H1 (cell line): Measurements from ENCODE around the gene PSMD13. TPM values are rescaled to one million over a fixed set of nuclear protein-coding genes. Genes with fewer than 3 reads are reported as not detected.

Experiments
- CTCF ChIA-PET: fragments of 300-600 bp; sonication (Branson Sonifier 250); formaldehyde crosslinking; loops from one replicate; lab custom pipeline; 2021; ENCODE audit not compliant: partially characterized antibody; lab: Charles Lee
- POLR2A ChIA-PET: fragments of 300-600 bp; sonication (Branson Sonifier 250); formaldehyde crosslinking; loops from one replicate; lab custom pipeline; 2021; ENCODE audit warnings: inconsistent platforms; ENCODE audit not compliant: partially characterized antibody; lab: Charles Lee
- DNase-seq, 2 experiments: peaks; one replicate each; pipeline versions ENCODE4 v3.0.0 to v3.0.0-alpha.2; 2010 to 2022; ENCODE audit warnings: low spot score in 2 of 2, low read depth in 1 of 2, mixed read lengths in 1 of 2
- FAIRE-seq: peaks from 2 replicates; lab custom pipeline; 2011; peaks lifted over from hg19 to GRCh38; lab: Jason Lieb, UNC
- H2AFZ ChIP-seq: 2 replicates; pipeline ENCODE4 v1.8.1; 2012; ENCODE audit warnings: low read length, inconsistent platforms
- H2AK5ac ChIP-seq: 2 replicates; pipeline ENCODE4 v1.6.1; 2013; ENCODE audit warnings: low read depth, low read length
- H2BK120ac ChIP-seq: replicated peaks from 2 replicates; pipeline ENCODE3; 2013; ENCODE audit warnings: low read depth, low read length, inconsistent platforms
- H2BK12ac ChIP-seq: 2 replicates; pipeline ENCODE4 v1.6.1; 2013; ENCODE audit warnings: low read depth, low read length
- H2BK15ac ChIP-seq: 2 replicates; pipeline ENCODE4 v1.6.1; 2013; ENCODE audit warnings: low read length
- H2BK20ac ChIP-seq: 2 replicates; pipeline ENCODE4 v1.6.1; 2013; ENCODE audit warnings: low read length
- H2BK5ac ChIP-seq: 2 replicates; pipeline ENCODE4 v1.6.1; 2013; ENCODE audit warnings: low read depth, low read length
- H3K14ac ChIP-seq: 2 replicates; pipeline ENCODE4 v1.6.1; 2013; ENCODE audit warnings: inconsistent platforms; ENCODE audit not compliant: insufficient read length
- H3K18ac ChIP-seq: 2 replicates; pipeline ENCODE4 v1.6.1; 2013; ENCODE audit warnings: low read length; ENCODE audit errors: extremely low read depth
- H3K23ac ChIP-seq: 2 replicates; pipeline ENCODE4 v1.6.1; 2013; ENCODE audit warnings: inconsistent platforms; ENCODE audit not compliant: insufficient read length
- H3K23me2 ChIP-seq: 2 replicates; pipeline ENCODE4 v1.6.1; 2013; ENCODE audit warnings: low read depth, low read length
- H3K27ac ChIP-seq: 2 replicates; pipeline ENCODE4 v1.6.1; 2011; ENCODE audit warnings: low read depth, low read length, inconsistent platforms
- H3K27me3 ChIP-seq, 4 experiments: replicated peaks in 1 of 4; 1 replicate in 1 of 4; 2 replicates in 3 of 4; pipeline versions ENCODE4 v1.6.1 to v1.8.1; 2011 to 2013; ENCODE audit warnings: low read length in 3 of 4, mild to moderate bottlenecking in 3 of 4, inconsistent platforms in 2 of 4, mixed read lengths in 2 of 4, moderate library complexity in 1 of 4; ENCODE audit not compliant: control insufficient read depth in 3 of 4, insufficient read depth in 3 of 4; ENCODE audit errors: extremely low read depth in 1 of 4
- H3K36me3 ChIP-seq, 4 experiments: 2 replicates each; pipeline versions ENCODE4 v1.6.1 to v1.8.1; 2011 to 2013; ENCODE audit warnings: mild to moderate bottlenecking in 4 of 4, low read length in 3 of 4, moderate library complexity in 2 of 4, control low read depth in 1 of 4, inconsistent platforms in 1 of 4; ENCODE audit not compliant: insufficient read depth in 4 of 4, control insufficient read depth in 2 of 4
- H3K4ac ChIP-seq: replicated peaks from 2 replicates; pipeline ENCODE3; 2013; ENCODE audit warnings: low read length, low read depth, mixed read lengths, inconsistent platforms; ENCODE audit not compliant: insufficient read length
- H3K4me1 ChIP-seq, 4 experiments: replicated peaks in 1 of 4; 1 replicate in 1 of 4; 2 replicates in 3 of 4; pipeline versions ENCODE4 v1.6.1 to v1.8.1; 2011 to 2013; ENCODE audit warnings: low read length in 3 of 4, inconsistent platforms in 2 of 4, mixed read lengths in 1 of 4; ENCODE audit not compliant: insufficient read depth in 4 of 4, control insufficient read depth in 3 of 4
- H3K4me2 ChIP-seq, 2 experiments: 2 replicates each; pipeline versions ENCODE4 v1.6.1 to v1.8.1; 2011 to 2013; ENCODE audit warnings: low read depth in 2 of 2, low read length in 2 of 2, control low read depth in 1 of 2, inconsistent platforms in 1 of 2, mild to moderate bottlenecking in 1 of 2; ENCODE audit not compliant: insufficient read depth in 1 of 2
- H3K4me3 ChIP-seq, 4 experiments: fragments of 200-600, 300-600 bp in 1 of 4; sonication (generic), shearing (Covaris generic), sonication (Bioruptor Twin) in 1 of 4; 2 replicates each; pipeline versions ENCODE4 v1.5.1 to v1.8.1; 2011 to 2016; ENCODE audit warnings: low read length in 4 of 4, low read depth in 3 of 4, control low read depth in 2 of 4, inconsistent platforms in 2 of 4, mild to moderate bottlenecking in 2 of 4, mixed read lengths in 1 of 4, moderate library complexity in 1 of 4; ENCODE audit not compliant: insufficient read depth in 2 of 4; ENCODE audit errors: extremely low read depth in 1 of 4
- H3K56ac ChIP-seq: replicated peaks from 2 replicates; pipeline ENCODE3; 2013; ENCODE audit warnings: low read depth, mild to moderate bottlenecking, mixed read lengths, low read length, inconsistent platforms; ENCODE audit not compliant: insufficient read length
- H3K79me1 ChIP-seq: 2 replicates; pipeline ENCODE4 v1.6.1; 2013; ENCODE audit warnings: low read depth, low read length, control low read depth
- H3K79me2 ChIP-seq, 2 experiments: 2 replicates each; pipeline versions ENCODE4 v1.6.1 to v1.8.1; 2012 to 2013; ENCODE audit warnings: low read length in 2 of 2, mild to moderate bottlenecking in 2 of 2, inconsistent platforms in 1 of 2; ENCODE audit not compliant: insufficient read depth in 2 of 2, control insufficient read depth in 1 of 2
- H3K9ac ChIP-seq, 4 experiments: replicated peaks in 1 of 4; 1 replicate in 1 of 4; 2 replicates in 3 of 4; pipeline versions ENCODE4 v1.6.1 to v1.8.1; 2011 to 2013; ENCODE audit warnings: low read depth in 3 of 4, low read length in 3 of 4, control low read depth in 2 of 4, mild to moderate bottlenecking in 2 of 4, moderate library complexity in 2 of 4, inconsistent platforms in 1 of 4; ENCODE audit errors: extremely low read depth in 1 of 4
- H3K9me3 ChIP-seq, 2 experiments: 2 replicates each; pipeline versions ENCODE4 v1.6.1 to v1.8.1; 2012 to 2013; ENCODE audit warnings: mild to moderate bottlenecking in 2 of 2, moderate library complexity in 2 of 2, control low read depth in 1 of 2, inconsistent platforms in 1 of 2, low read depth in 1 of 2, low read length in 1 of 2, mixed read lengths in 1 of 2; ENCODE audit not compliant: insufficient read depth in 2 of 2
- H4K20me1 ChIP-seq, 2 experiments: replicated peaks in 1 of 2; 2 replicates each; pipeline versions ENCODE3 to v1.8.1; 2011 to 2013; ENCODE audit warnings: inconsistent platforms in 2 of 2, low read length in 2 of 2, mild to moderate bottlenecking in 1 of 2; ENCODE audit not compliant: insufficient read depth in 2 of 2, control insufficient read depth in 1 of 2
- H4K5ac ChIP-seq: 2 replicates; pipeline ENCODE4 v1.6.1; 2013; ENCODE audit warnings: low read length, low read depth, mixed read lengths, inconsistent platforms; ENCODE audit not compliant: insufficient read length
- H4K8ac ChIP-seq: 2 replicates; pipeline ENCODE4 v1.8.0; 2013; ENCODE audit warnings: mild to moderate bottlenecking, moderate library complexity, low read length, inconsistent platforms; ENCODE audit not compliant: insufficient read depth; ENCODE audit errors: extremely low read depth
- H4K91ac ChIP-seq: replicated peaks from 2 replicates; pipeline ENCODE3; 2013; ENCODE audit warnings: low read length, mixed read lengths, inconsistent platforms; ENCODE audit not compliant: insufficient read length
- BCL11A ChIP-seq, 2 experiments: IDR thresholded peaks; one replicate each; pipeline ENCODE4 v1.6.1; 2011; ENCODE audit warnings: low read depth in 2 of 2, low read length in 2 of 2, mild to moderate bottlenecking in 2 of 2
- EP300 ChIP-seq, 2 experiments: IDR thresholded peaks; 1 replicate in 1 of 2; 2 replicates in 1 of 2; pipeline ENCODE4 v1.6.1; 2011 to 2012; ENCODE audit warnings: low read depth in 2 of 2, low read length in 2 of 2, mild to moderate bottlenecking in 2 of 2, borderline replicate concordance in 1 of 2, inconsistent platforms in 1 of 2, moderate library complexity in 1 of 2
- HDAC2 ChIP-seq, 2 experiments: fragments of 300-600 bp in 1 of 2; sonication (generic) in 1 of 2; IDR thresholded peaks; 2 replicates each; pipeline ENCODE4 v1.6.1; 2011 to 2012; ENCODE audit warnings: low read depth in 2 of 2, low read length in 2 of 2, mild to moderate bottlenecking in 2 of 2, moderate library complexity in 2 of 2, borderline replicate concordance in 1 of 2, inconsistent platforms in 1 of 2
- POLR2AphosphoS5 ChIP-seq: IDR thresholded peaks from 2 replicates; pipeline ENCODE4 v1.6.1; 2011; ENCODE audit warnings: low read depth, low read length
- RNF2 ChIP-seq: fragments of 200-900, 300-1000 bp; sonication (generic); IDR thresholded peaks from 2 replicates; pipeline ENCODE4 v1.7.1; 2016; ENCODE audit warnings: borderline replicate concordance, low read depth, mild to moderate bottlenecking, antibody characterized with exemption, low read length; ENCODE audit not compliant: poor library complexity, severe bottlenecking; ENCODE audit errors: missing control alignments
- TAF7 ChIP-seq: optimal IDR thresholded peaks from 2 replicates; pipeline ENCODE3; 2011; ENCODE audit warnings: low read depth, mild to moderate bottlenecking, inconsistent platforms, low read length, moderate library complexity, borderline replicate concordance
- YY1 ChIP-seq: IDR thresholded peaks from 2 replicates; pipeline ENCODE4 v1.6.1; 2011; ENCODE audit warnings: low read depth, mild to moderate bottlenecking, low read length
- WGBS, 2 experiments: shearing (Covaris generic) in 1 of 2; methylation state at CpG; one replicate each; pipeline versions ENCODE4 v1.1.6 to v1.1.7; 2013 to 2015; ENCODE audit warnings: low lambda C conversion rate in 2 of 2, mixed read lengths in 2 of 2, inconsistent platforms in 1 of 2, low coverage in 1 of 2, missing lambda C conversion rate in 1 of 2; ENCODE audit not compliant: insufficient replicate concordance in 2 of 2, insufficient coverage in 1 of 2, insufficient read length in 1 of 2; ENCODE audit errors: extremely low coverage in 1 of 2, missing lambda C conversion rate in 1 of 2; 5-methylcytosine and 5-hydroxymethylcytosine counted together
- polyA plus RNA-seq, 7 experiments: library from polyadenylated mRNA; depleted of rRNA in 3 of 7; stranded (reverse) in 5 of 7; unstranded in 2 of 7; fragments of >200 nt in 5 of 7; fragments of 200-250 nt in 2 of 7; gene quantifications; 1 replicate in 5 of 7; 2 replicates in 1 of 7; 4 replicates in 1 of 7; pipeline versions ENCODE4 v1.2.1 to v1.2.3, GENCODE V29; 2011 to 2013; ENCODE audit warnings: missing spikeins in 2 of 7, mixed read lengths in 2 of 7
- total RNA-seq: library from RNA; stranded (reverse); fragmentation: NEBNext Ultra II Directional; extraction: Animal tissue kit (Norgen Biotek cat#: 25700); gene quantifications from 2 replicates; pipeline ENCODE4 v1.2.1, GENCODE V29; 2021
- TF ChIP-seq, protein P1 (sequence below): IDR thresholded peaks from 2 replicates; pipeline ENCODE4 v1.6.1; 2012; ENCODE audit warnings: low read length, inconsistent platforms

PSMD13 gene
- total and polyA plus RNA-seq, 2 of the 8 experiments (the other 6 are each of a cell fraction or from before 2014, with no cell fraction given): 121 to 141 TPM

DNA sequence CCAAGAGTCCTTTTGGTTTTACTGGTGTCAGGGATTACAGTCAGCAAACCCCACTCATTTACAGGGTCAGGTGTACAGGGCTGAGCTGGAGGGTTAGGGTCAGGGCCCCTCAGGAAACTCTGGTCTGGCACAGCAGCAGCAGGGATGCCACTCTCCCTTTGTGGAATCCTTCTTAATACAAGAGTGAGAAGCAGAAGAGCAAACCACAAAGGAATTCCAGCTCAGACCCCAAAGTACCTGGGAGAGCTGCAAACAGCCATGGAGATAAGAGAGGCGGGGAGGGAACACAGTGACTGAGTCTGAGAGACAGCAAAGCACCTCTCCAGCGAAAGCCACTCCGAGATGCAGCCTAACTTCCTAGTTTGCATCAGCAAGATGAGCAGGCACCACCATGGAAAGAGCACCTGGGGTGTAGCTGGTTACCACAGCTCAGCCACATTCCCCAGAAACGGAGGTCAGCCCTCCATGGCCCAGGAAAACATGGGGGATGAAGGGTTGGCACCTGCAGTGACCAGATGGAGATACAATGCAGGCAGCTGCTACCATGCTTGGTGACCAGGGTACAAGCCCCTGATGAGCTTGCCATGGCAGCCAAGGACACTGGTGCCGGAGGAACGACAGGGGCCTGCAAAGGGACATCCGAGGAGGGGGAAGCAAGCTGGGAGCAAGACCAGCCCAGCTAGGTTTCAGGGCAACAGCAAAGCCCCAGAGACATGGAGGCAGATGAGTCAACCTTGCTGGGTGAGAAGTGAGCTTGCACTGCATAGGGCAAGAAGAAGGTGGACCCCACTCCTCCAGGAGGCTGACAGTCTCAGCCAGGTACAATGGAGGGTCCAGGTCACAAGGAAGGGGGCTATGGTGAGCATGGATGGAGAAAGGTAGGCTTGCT lies 33.5 kb upstream of the PSMD13 start:
- CTCF ChIA-PET: interaction anchor here (0.5 to 1.3 kb wide), 5 partner anchors 11 to 160 kb away, joined by 3 to 5 read pairs (median 3); no protein-coding TSS in a partner anchor
- TF ChIP-seq, protein P1, sequence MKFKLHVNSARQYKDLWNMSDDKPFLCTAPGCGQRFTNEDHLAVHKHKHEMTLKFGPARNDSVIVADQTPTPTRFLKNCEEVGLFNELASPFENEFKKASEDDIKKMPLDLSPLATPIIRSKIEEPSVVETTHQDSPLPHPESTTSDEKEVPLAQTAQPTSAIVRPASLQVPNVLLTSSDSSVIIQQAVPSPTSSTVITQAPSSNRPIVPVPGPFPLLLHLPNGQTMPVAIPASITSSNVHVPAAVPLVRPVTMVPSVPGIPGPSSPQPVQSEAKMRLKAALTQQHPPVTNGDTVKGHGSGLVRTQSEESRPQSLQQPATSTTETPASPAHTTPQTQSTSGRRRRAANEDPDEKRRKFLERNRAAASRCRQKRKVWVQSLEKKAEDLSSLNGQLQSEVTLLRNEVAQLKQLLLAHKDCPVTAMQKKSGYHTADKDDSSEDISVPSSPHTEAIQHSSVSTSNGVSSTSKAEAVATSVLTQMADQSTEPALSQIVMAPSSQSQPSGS: no peak
- no peak for TF ChIP-seq POLR2AphosphoS5
- TF ChIP-seq EP300 (IDR thresholded peaks at IDR 0.05; ENCODE audit: borderline replicate concordance in 1 of 2, low read depth in 2 of 2, low read length in 2 of 2): no peak
- TF ChIP-seq BCL11A (IDR thresholded peaks at IDR 0.05; ENCODE audit: low read depth in 2 of 2, low read length in 2 of 2): no peak
- TF ChIP-seq HDAC2 (IDR thresholded peaks at IDR 0.05; ENCODE audit: borderline replicate concordance in 1 of 2, low read depth in 2 of 2, low read length in 2 of 2): no peak
- no peak for TF ChIP-seq RNF2
- TF ChIP-seq YY1: no peak
- no peak for TF ChIP-seq TAF7

More for the DNA sequence above, 33.5 kb upstream of the PSMD13 start:
- peaks cover 6% of the 10 kb centered on the region for H3K79me1 ChIP-seq
- H4K91ac ChIP-seq: no peak overlapping the region
- H4K5ac ChIP-seq: no peak overlapping the region
- peaks cover 0 to 12% of the 10 kb centered on the region in 2 experiments; a peak in 3 of 4 replicates for H3K79me2 ChIP-seq
- peaks cover 15% of the 10 kb centered on the region for H3K23me2 ChIP-seq
- H3K4me1 ChIP-seq: peaks cover 0 to 12% (median 3%) of the 10 kb centered on the region in 4 experiments; a peak in 5 of 7 replicates
- H2BK20ac ChIP-seq: no peak overlapping the region
- H2AFZ ChIP-seq: no peak overlapping the region
- no peak overlapping the region for H2AK5ac ChIP-seq
- no peak overlapping the region for H3K4ac ChIP-seq
- H2BK15ac ChIP-seq: no peak overlapping the region
- peaks cover 0 to 27% of the 10 kb centered on the region in 2 experiments for H4K20me1 ChIP-seq
- no peaks in the 10 kb centered on the region; a peak in 1 of 4 replicates for H3K9me3 ChIP-seq
- DNase-seq: peak in 1 of 2 experiments; percentile 31
- peaks cover 0 to 10% (median 3%) of the 10 kb centered on the region in 4 experiments; a peak in 6 of 8 replicates for H3K36me3 ChIP-seq
- H2BK120ac ChIP-seq: no peak overlapping the region
- no peak overlapping the region for H3K27ac ChIP-seq
- H3K18ac ChIP-seq: no peak overlapping the region
- H3K27me3 ChIP-seq: no peaks in the 10 kb centered on the region
- no peak overlapping the region for H3K4me2 ChIP-seq
- POLR2A ChIA-PET: no interaction called here
- no peak overlapping the region for H3K4me3 ChIP-seq
- no peak overlapping the region for H4K8ac ChIP-seq
- no peak overlapping the region for H2BK12ac ChIP-seq
- no peak overlapping the region for H3K9ac ChIP-seq
- no peak overlapping the region for H3K56ac ChIP-seq
- H3K23ac ChIP-seq: no peak overlapping the region
- no peak for FAIRE-seq
- WGBS, 2 experiments: 81% methylated on average over 7 of the region's 7 CpGs; no CpG with 5 or more reads in 1 of the 2 experiments
- no peak overlapping the region for H2BK5ac ChIP-seq
- no peak overlapping the region for H3K14ac ChIP-seq
